ENCODE data around the gene PRDM1.

DNA sequence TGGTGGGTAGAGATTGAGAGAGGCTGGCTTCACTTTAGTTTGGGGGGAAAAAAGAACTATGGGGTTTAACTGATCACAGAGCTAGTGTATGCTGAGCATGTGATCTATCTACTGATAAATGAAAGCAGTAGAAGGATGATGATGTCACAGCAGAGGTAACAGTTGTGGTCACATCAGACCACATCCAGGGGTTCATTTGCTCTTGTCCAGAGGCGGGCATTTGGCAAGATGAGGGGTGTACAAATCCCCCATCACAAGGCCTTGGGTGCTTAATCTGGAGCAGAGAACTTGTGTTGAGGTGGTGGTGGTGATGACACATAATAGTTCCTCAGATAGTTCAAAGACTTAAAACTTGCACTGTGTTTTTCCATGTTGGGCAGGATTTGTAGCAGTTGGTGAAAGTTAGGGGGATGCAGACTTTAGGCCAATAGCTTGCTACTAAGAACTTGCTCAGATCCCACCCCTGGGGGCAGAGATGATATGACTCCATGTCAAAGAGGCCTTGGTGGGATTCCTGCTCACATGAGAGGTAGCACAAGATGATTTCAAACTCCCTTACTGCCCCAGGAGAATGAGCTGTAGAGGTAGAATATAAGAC, 63.4 kb downstream of the PRDM1 start:
- TF ChIP-seq, protein P1, sequence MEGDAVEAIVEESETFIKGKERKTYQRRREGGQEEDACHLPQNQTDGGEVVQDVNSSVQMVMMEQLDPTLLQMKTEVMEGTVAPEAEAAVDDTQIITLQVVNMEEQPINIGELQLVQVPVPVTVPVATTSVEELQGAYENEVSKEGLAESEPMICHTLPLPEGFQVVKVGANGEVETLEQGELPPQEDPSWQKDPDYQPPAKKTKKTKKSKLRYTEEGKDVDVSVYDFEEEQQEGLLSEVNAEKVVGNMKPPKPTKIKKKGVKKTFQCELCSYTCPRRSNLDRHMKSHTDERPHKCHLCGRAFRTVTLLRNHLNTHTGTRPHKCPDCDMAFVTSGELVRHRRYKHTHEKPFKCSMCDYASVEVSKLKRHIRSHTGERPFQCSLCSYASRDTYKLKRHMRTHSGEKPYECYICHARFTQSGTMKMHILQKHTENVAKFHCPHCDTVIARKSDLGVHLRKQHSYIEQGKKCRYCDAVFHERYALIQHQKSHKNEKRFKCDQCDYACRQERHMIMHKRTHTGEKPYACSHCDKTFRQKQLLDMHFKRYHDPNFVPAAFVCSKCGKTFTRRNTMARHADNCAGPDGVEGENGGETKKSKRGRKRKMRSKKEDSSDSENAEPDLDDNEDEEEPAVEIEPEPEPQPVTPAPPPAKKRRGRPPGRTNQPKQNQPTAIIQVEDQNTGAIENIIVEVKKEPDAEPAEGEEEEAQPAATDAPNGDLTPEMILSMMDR (IDR thresholded peaks at IDR 0.05; ENCODE audit: insufficient read depth, low read depth, low read length), result no peak
- TF ChIP-seq EZH2 (IDR thresholded peaks at IDR 0.05; ENCODE audit: insufficient read depth, low read length), result no peak
